Activated naive CD4-positive, alpha-beta T cell treated with anti-CD3 and anti-CD28 coated beads, Interleukin-2, amount 10 ng/mL, durations not matched to agents 7 days and 5 days (primary cell): ENCODE data around the gene NT5DC4.

Experiments used
- CTCF ChIA-PET: fragments of 350-600 bp; sonication (Branson Sonifier 250); formaldehyde crosslinking; loops from one replicate; lab custom pipeline; 2021; ENCODE audit warnings: antibody characterized with exemption; lab: Charles Lee
- DNase-seq: peaks from one replicate; pipeline ENCODE4 v3.0.0-alpha.2; 2020
- H3K27ac Mint-ChIP-seq: one replicate; pipeline ENCODE4 v1.8.0; 2021; ENCODE audit warnings: mild to moderate bottlenecking, moderate library complexity, mixed read lengths
- H3K27me3 Mint-ChIP-seq: one replicate; pipeline ENCODE4 v1.8.0; 2021; ENCODE audit warnings: mild to moderate bottlenecking, mixed read lengths
- H3K36me3 Mint-ChIP-seq: one replicate; pipeline ENCODE4 v1.8.0; 2021; ENCODE audit warnings: mixed read lengths
- H3K4me1 Mint-ChIP-seq: one replicate; pipeline ENCODE4 v1.8.0; 2021; ENCODE audit warnings: mixed read lengths
- H3K4me3 Mint-ChIP-seq: one replicate; pipeline ENCODE4 v1.8.0; 2021; ENCODE audit warnings: mild to moderate bottlenecking, moderate library complexity, mixed read lengths
- H3K9me3 Mint-ChIP-seq: one replicate; pipeline ENCODE4 v1.8.0; 2021; ENCODE audit warnings: mixed read lengths

The NT5DC4 gene

GRCh38 chr2:112721819-112722522 is 1.2 kb downstream of the NT5DC4 start:
- Mint-ChIP-seq H3K27ac (no peak overlapping the region), H3K9me3 (no peaks in the 10 kb centered on the region), H3K4me3 (no peak overlapping the region), H3K4me1 (peaks cover 10% of the 10 kb centered on the region), H3K27me3 (peaks cover 54% of the 10 kb centered on the region), H3K36me3 (no peaks in the 10 kb centered on the region)
- CTCF ChIA-PET = interaction anchor here (7.5 kb wide), 1 partner anchor 32 kb away, joined by 94 read pairs; no protein-coding TSS in a partner anchor
- DNase-seq = no peak

GRCh38 chr2:112722816-112723546 is 2.2 kb downstream of the NT5DC4 start:
- H3K27ac Mint-ChIP-seq = no peak overlapping the region
- no peak overlapping the region for H3K4me3 Mint-ChIP-seq
- no peaks in the 10 kb centered on the region for H3K36me3 Mint-ChIP-seq
- peaks cover 63% of the 10 kb centered on the region for H3K27me3 Mint-ChIP-seq
- H3K4me1 Mint-ChIP-seq = peaks cover 15% of the 10 kb centered on the region
- no peak for DNase-seq
- no peaks in the 10 kb centered on the region for H3K9me3 Mint-ChIP-seq
- CTCF ChIA-PET = interaction anchor here (7.5 to 9.1 kb wide), 3 partner anchors 33 to 122 kb away, joined by 94 to 213 read pairs (median 193); no protein-coding TSS in a partner anchor

GRCh38 chr2:112723547-112723940 is 2.7 kb downstream of the NT5DC4 start:
- Mint-ChIP-seq H3K9me3 (no peaks in the 10 kb centered on the region), H3K27me3 (peaks cover 63% of the 10 kb centered on the region), H3K36me3 (no peaks in the 10 kb centered on the region), H3K27ac (no peak overlapping the region), H3K4me1 (peaks cover 19% of the 10 kb centered on the region), H3K4me3 (no peak overlapping the region)
- CTCF ChIA-PET = interaction anchor here (1.7 to 9.1 kb wide), 6 partner anchors 15 to 141 kb away, joined by 4 to 213 read pairs (median 66); partner anchors contain the start of gene SLC20A1
- no peak for DNase-seq

DNA sequence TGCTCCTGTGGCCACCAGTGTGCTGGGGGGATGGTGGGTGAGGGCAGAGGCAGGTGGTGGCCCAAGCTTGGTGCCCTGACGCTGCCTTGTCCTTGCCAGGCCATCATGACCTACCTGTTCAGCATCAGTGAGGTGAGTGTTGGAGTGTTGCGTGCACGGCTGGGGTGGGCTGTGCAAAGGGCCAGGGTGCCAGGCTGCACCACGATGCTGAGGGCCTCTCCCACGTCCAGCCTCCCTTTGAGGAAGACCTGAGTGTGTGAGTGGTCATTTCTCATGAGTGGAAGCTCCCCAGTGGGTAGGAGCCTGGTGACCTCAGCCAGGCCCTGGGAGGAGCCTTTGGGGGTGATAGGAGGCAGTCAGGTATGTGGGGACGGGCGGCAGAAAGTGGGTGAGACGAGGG is 3.2 kb downstream of the NT5DC4 start:
- Mint-ChIP-seq H3K27me3 (peaks cover 62% of the 10 kb centered on the region), H3K4me3 (no peak overlapping the region), H3K27ac (no peak overlapping the region), H3K4me1 (peaks cover 19% of the 10 kb centered on the region), H3K36me3 (no peaks in the 10 kb centered on the region), H3K9me3 (no peaks in the 10 kb centered on the region)
- DNase-seq = no peak
- CTCF ChIA-PET = interaction anchor here (1.4 to 9.1 kb wide), 9 partner anchors 11 to 217 kb away, joined by 4 to 213 read pairs (median 39); partner anchors contain the start of gene SLC20A1

DNA sequence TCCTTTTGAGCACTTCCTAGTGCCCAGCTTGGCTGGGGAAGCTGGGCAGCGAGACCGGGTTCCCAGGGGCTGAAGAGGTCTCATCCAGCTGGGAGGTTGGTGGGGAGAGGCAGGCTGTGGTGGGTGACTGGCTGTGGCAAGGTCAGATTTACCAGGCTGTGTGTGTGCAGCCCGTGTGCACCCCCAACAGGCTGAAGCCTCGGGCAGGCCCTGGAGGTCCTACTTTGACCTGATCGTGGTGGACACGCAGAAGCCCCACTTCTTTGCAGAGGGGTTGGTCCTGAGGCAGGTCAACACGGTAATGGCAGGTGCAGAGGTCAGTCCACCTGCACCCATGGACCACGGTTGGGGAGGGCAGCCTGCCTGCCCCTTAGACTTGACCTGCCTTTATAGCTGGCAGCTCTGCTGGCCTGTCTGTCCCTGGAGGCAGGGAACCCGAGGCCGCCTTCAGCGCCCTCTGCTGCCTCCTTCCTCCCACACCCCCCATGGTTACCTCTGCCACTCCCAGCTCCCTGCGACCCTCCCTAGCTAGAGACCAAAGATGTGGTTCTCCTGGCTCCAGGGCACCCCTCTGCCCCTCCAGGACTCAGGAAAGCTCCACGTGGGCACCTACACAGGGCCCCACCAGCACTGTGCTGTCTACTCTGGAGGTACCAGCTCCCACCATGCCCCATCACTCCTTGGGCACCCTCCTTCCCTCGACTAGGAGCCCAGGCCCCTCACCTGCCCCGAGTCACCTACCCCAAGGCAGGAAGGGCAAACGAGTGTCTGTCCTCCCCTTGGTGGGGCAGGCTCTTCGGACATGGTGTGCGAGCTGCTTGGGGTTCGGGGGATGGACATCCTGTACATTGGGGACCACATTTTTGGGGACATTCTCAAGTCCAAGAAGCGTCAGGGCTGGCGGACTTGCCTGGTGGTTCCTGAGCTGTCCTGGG is 4.0 kb downstream of the NT5DC4 start:
- H3K36me3 Mint-ChIP-seq = no peaks in the 10 kb centered on the region
- peaks cover 19% of the 10 kb centered on the region for H3K4me1 Mint-ChIP-seq
- H3K27me3 Mint-ChIP-seq = peaks cover 61% of the 10 kb centered on the region
- CTCF ChIA-PET = interaction anchor here (0.7 to 9.1 kb wide), 24 partner anchors 12 to 541 kb away, joined by 3 to 213 read pairs (median 4); partner anchors contain the start of genes CHCHD5 and SLC20A1
- no peak for DNase-seq
- no peak overlapping the region for H3K4me3 Mint-ChIP-seq
- H3K9me3 Mint-ChIP-seq = no peaks in the 10 kb centered on the region
- no peak overlapping the region for H3K27ac Mint-ChIP-seq

DNA sequence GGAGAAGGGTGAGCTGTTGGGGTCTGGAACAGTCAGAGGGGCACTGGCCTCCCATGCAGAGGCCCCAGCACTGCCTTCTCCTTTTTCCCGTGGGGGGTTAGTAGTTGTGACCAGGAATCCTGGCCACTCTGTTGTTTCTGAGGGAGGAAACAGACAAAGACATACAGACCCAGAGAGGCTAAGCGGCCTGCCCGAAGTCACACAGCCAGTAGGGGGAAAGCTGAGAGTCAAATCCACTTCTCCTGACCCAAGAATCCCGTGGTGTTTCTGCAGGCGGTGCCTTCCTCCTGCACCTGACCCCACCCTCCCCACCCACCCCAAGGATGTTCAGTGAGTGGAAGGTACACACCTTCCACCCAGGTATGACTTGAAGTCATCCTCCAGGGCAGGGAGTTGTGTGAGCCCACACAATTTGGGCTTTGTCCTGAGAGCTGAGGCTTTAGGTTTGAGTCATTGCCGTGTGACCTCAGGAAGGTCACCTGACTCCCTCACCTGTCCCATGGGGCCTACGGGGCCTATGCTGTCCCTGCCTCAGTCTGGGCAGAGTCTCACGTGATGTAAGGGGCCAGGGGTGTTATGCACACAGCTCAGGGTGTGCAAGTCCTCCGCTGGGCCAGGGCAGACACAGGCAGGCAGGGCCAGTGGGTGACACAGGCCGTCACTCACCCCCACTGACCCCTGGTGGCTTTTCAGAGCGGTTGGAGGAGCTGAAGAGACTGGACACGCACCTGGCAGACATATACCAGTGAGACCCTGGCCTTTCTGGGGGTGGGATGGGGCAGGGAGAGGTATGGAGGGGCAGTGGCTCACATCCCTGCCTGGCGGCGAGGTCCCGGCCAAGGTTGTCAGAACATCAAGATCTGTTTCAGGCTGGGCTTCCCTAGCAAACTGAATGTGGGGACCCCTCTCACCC is 5.0 kb downstream of the NT5DC4 start:
- CTCF ChIA-PET = interaction anchor here (0.6 to 9.1 kb wide), 41 partner anchors 8 to 542 kb away, joined by 3 to 213 read pairs (median 4); partner anchors contain the start of genes CHCHD5 and SLC20A1

DNA sequence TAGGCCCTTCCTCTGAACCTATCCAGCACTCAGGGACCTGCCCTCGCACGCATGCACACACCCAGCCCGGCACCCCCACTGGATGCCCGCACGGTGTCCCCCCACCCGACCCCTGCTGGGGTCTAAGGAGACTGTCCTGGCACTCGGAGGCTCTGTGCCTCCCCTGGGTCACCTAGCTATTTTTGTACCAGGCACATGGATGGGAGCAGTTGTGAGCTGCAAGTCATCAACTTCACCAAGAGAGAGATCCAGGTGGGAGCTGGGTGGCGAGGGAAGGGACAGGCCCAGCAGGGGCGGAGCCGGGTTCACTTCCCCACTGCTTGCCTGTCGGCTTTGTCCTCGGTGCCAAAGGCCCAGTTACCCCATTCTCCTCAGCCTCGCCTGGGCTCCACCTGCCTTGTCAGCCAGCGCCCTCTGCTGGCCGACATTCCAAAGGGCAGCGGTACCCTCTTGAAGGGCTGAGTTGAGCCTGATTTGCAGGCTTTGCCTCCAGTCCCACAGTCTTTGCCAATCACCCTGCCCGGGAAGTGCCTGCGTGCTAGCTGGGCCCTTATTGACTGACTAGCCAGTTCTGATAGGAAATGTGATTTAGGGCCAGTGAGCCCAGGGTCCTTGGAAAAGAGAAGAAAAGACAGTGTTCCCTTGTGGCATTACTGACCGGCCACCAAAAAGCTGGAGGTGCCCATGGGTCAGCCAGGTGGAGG is 5.8 kb downstream of the NT5DC4 start:
- no peak overlapping the region for H3K4me3 Mint-ChIP-seq

More for the DNA sequence above, 5.0 kb downstream of the NT5DC4 start:
- Mint-ChIP-seq H3K9me3 (no peaks in the 10 kb centered on the region), H3K4me1 (peaks cover 19% of the 10 kb centered on the region), H3K36me3 (no peaks in the 10 kb centered on the region), H3K27me3 (peaks cover 56% of the 10 kb centered on the region), H3K27ac (no peak overlapping the region), H3K4me3 (no peak overlapping the region)
- no peak for DNase-seq

DNA sequence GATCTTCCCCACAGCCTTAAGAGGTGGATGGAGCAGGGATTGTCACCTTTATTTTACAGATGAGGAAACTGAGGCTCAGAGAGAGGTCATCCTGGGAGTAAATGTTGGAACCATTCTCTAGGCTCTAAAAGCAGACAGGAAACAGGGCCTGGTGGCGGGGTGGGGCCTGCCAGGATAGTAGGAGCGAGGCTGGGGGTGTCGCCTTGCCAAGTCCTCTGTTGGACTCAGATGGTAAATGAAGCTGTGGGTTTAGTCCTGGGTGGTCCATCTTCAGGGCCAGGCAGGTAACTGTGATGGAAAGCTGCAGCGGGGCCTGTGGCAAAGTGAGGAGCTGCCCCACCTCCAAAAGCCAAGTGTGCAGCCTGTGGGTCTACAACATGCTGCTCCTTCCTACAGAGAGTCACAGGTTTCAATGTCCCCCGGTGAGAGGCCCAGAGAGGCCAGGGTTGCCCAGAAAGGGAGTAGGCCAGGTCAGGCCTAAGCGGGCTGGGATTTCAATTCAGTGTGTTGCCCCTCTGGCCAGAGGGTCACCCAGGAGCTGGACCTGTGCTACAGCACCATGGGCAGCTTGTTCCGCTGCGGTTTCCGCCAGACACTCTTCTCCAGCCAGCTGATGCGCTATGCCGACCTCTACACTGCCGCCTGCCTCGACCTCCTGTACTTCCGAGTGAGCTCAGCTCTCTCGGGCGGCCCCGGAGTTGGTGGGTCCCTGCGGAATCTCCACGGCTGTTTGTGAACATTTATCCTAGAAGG is 6.6 kb downstream of the NT5DC4 start:
- CTCF ChIA-PET = interaction anchor here (0.9 to 9.1 kb wide), 25 partner anchors 8 to 247 kb away, joined by 3 to 213 read pairs (median 4); partner anchors contain the start of gene SLC20A1
- Mint-ChIP-seq H3K4me1 (peaks cover 19% of the 10 kb centered on the region), H3K36me3 (no peaks in the 10 kb centered on the region), H3K27ac (no peak overlapping the region), H3K9me3 (no peaks in the 10 kb centered on the region), H3K27me3 (peaks cover 45% of the 10 kb centered on the region), H3K4me3 (no peak overlapping the region)
- DNase-seq = no peak

More for the DNA sequence above, 5.8 kb downstream of the NT5DC4 start:
- H3K36me3 Mint-ChIP-seq = no peaks in the 10 kb centered on the region
- CTCF ChIA-PET = interaction anchor here (0.6 to 9.1 kb wide), 39 partner anchors 9 to 470 kb away, joined by 3 to 213 read pairs (median 4); partner anchors contain the start of genes CHCHD5 and SLC20A1
- peak; percentile 92 for DNase-seq
- no peaks in the 10 kb centered on the region for H3K9me3 Mint-ChIP-seq
- H3K4me1 Mint-ChIP-seq = peaks cover 19% of the 10 kb centered on the region
- H3K27ac Mint-ChIP-seq = no peak overlapping the region
- H3K27me3 Mint-ChIP-seq = peaks cover 51% of the 10 kb centered on the region

DNA sequence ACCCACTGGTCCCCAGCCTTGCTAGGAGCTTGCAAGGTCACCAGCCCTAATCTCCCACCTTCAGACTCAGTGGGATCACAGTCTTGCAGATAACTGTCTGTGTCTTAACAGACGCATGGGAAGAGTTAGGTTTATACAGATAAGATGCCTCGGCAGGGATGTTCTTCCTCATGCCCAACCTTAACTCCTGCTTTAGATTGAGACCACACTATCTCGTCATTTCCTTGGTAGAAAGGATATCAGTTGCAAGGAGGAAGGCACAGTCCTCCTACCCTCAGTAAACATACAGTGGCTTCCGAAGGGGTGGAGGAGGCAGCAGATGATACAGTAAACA is 7.2 kb downstream of the NT5DC4 start:
- no peaks in the 10 kb centered on the region for H3K36me3 Mint-ChIP-seq
- CTCF ChIA-PET = interaction anchor here (0.9 to 9.1 kb wide), 15 partner anchors 9 to 247 kb away, joined by 3 to 213 read pairs (median 8); partner anchors contain the start of gene SLC20A1
- H3K27me3 Mint-ChIP-seq = peaks cover 42% of the 10 kb centered on the region
- H3K27ac Mint-ChIP-seq = no peak overlapping the region
- H3K9me3 Mint-ChIP-seq = no peaks in the 10 kb centered on the region
- H3K4me3 Mint-ChIP-seq = no peak overlapping the region
- DNase-seq = no peak
- H3K4me1 Mint-ChIP-seq = peaks cover 19% of the 10 kb centered on the region

DNA sequence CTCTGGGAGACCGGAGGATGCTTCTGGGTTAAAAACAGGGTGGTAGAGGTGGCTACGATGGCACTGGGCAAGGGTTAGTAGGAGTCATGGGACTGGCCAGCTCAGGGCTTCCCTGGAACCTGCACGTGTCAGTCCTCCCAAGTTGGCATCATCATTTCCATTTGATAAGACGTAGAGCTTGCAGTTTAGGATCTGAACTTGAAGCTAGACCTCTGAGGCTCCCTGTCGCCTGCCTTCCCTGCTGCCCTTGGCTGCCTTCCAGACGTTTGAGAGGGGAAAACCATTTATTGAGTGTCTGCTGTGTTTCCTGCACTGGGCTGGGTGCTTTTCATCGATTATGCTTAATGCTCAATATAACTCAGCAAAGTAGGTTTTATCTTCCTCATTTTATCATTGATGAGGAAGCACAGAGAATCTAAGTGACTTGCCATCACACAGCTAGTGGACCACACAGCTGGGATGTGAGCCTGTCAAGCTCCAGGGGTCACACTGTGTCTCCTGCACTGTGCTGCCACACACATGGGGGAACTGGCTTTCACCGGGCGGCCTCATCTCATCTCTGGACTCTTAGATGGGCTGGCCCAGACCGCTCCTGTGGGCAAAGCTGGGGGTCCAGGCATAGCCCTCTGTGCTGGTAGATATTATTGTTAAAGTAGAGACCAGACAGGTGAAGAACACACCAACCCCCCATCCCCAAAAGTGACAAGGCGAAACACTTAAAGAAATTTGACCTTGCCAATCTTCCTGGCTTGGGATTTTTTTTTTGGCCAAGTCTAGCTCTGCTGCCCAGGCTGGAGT is 7.8 kb downstream of the NT5DC4 start:
- peaks cover 19% of the 10 kb centered on the region for H3K4me1 Mint-ChIP-seq
- CTCF ChIA-PET = interaction anchor here (0.9 to 9.1 kb wide), 11 partner anchors 9 to 248 kb away, joined by 3 to 213 read pairs (median 10); no protein-coding TSS in a partner anchor
- no peak for DNase-seq
- H3K4me3 Mint-ChIP-seq = no peak overlapping the region
- no peak overlapping the region for H3K27ac Mint-ChIP-seq
- no peaks in the 10 kb centered on the region for H3K9me3 Mint-ChIP-seq
- peaks cover 42% of the 10 kb centered on the region for H3K27me3 Mint-ChIP-seq
- H3K36me3 Mint-ChIP-seq = no peaks in the 10 kb centered on the region

- Mint-ChIP-seq H3K36me3 (no peaks in the 10 kb centered on the region), H3K27ac (no peak overlapping the region), H3K4me1 (peaks cover 19% of the 10 kb centered on the region), H3K4me3 (no peak overlapping the region), H3K9me3 (no peaks in the 10 kb centered on the region), H3K27me3 (peaks cover 37% of the 10 kb centered on the region)
- CTCF ChIA-PET = interaction anchor here (1.4 to 9.1 kb wide), 5 partner anchors 13 to 212 kb away, joined by 4 to 213 read pairs (median 10); no protein-coding TSS in a partner anchor
- no peak for DNase-seq
Measured at GRCh38 chr2:112730216-112730615, 9.4 kb downstream of the NT5DC4 start.
